GM21381 (cell line): Measurements from ENCODE around the gene RND3.

Source experiments
- ATAC-seq: cut with Tn5 transposase; IDR thresholded peaks from one replicate; pipeline ENCODE4 v1.9.1; 2021; ENCODE audit warnings: mild to moderate bottlenecking, moderate library complexity; ENCODE audit not compliant: unreplicated experiment

The RND3 gene

DNA sequence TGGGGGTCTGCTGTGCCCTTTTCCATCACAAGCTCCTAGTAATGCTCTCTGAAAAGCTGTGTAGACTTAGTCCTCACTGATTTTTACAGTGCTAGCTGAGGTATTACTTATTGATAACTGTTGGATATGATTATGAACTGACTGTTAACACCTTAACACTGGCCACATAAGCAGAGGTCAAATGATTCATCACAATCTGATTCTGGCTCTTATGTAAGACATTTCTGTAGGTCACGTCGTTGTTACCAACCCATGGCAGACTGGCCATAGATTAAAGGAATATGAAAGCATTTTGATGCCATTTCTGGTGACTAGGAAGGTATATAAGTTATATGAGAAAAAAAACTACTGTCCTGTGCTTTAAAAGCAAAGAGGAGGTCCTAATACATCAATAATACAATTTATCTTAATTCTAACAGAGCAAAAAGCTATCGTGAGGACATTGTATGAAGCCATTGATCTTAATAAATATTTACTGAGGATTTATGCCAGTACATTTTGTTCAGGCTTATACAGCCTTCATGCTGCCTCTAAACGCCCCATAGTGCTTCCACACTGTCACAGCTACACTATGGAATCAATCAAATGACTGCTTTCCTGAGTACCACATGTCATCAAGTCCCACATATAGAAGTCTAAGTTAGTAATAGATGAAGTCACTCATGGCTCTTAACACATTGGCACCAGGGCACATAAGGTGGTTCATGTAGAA is 6.9 kb upstream of the RND3 start:
- no peak for ATAC-seq

DNA sequence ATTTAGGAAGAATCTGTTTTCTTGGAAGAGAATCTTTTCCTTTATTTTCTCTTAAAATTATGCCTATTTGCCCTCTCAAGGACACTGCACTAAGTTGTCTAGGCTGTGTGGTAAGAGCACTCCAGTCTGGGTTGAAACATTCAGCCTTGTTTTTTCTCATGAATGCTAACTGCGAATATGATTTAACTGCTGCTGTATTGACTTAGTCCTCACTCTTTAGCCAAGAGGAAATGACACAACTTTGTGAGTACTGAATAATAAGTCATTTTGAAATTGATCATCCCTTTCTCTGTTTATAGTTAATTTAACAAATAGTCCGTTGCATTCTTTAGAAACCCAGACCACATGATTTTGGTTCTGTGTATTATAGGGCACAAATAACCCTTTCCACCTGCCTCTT is 4.5 kb upstream of the RND3 start:
- ATAC-seq: no peak

DNA sequence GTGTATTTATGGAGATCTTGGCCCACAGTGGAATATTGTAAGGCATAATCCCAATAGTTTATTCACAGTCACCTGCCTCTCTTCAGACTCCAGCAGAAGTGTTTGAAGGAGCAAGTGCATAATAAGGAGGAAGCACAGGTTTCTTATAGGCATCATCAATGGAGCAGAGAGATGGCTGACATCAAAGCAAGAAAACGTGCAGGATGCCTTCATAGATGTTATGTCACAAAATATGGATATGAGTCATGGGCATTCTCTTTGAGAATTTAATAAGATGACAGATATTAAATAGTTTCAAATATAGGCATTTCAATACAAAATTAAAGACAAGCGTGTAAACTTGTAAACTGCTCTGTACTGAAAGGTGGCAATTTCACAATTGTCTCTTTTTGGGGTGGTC is 4.0 kb upstream of the RND3 start:
- ATAC-seq: no peak

DNA sequence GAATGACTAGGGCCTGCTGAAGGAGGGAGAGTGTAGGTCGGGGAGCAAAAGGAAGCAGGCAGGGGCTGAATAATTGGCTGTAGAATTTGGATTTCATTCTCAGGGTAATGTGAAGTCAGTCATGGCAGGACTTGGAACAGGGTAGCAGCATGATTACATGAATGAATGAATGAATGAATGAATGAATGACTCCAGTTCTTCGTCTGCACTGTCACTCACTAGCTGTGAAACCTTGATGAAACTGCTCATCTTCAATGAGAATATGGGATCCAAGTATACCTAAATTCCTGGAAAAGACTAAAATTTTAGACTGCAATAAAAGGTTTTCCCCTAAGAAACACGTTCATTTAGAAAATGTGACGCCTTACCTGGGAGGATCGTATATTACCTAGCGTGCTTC is 3.0 kb upstream of the RND3 start:
- ATAC-seq: no peak

- no peak for ATAC-seq
Observed at GRCh38 chr2:150486539-150487484, 655 bp downstream of the RND3 start.

GRCh38 chr2:150485871-150486538 is 1.5 kb downstream of the RND3 start:
- no peak for ATAC-seq

DNA sequence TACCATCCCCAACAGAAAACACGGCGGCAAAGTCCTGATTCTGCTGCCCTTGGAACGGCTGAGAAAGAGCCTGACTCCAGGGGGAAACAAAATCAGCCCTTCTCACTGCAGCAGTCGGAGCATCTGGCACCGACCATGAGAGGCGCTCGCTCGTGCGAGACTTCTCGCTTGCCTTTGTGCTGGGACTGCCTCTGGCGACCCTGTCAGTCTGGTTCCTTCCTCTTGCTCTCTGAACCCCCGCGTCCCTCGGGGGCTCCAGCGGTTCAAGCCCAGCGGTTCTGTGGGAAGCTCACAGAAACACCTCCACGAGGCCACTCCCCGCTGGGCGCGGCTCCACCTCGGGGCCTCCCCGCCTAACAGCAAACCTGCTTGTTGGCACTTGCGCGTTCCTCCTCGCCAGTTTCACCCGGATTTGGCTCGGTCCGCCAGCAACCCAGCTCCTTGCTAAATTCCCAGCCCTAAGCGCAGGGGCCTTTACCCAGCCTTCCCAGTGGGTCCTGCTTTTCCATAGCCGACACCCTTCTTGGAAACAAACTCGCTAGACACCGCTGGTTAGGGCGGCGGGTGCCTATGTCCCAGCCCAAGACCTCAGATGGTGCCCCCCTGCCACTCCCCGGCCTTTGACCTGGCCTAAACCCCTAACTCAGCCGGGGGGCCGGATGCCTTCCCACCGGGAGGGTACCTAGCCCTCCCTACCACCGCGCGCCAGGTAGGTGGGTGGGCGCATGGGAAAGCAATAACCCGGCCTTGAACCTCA is 2.2 kb downstream of the RND3 start:
- ATAC-seq: no peak

DNA sequence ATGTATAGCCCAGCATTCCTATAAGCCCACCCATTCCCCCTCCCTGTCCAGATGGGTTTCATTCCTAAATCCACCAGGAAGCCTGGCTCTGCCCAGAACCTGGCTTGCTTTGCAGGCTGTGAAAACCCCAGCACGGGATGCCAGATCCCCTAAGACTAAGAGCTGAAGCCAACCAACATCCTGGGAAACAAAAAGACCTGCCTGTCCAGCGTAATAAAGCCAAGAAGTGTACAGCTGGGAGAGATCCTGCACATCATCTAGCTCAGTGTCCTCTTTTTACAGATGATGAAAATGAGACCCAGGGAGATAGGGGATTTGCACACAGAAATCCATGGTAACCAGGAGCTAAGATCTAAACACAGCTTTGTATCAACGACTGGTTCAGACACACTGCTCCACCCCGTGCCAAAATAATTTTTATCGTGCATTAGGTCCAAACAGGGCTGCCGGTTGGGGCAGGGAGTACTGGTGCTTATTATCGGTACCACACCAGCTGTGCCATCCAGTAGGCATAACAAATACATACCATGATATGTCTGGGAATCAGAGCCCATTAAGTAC is 2.9 kb downstream of the RND3 start:
- no peak for ATAC-seq

GRCh38 chr2:150484006-150484405 is 3.5 kb downstream of the RND3 start:
- no peak for ATAC-seq

- no peak for ATAC-seq
Observed at GRCh38 chr2:150483532-150483931, 3.9 kb downstream of the RND3 start.

DNA sequence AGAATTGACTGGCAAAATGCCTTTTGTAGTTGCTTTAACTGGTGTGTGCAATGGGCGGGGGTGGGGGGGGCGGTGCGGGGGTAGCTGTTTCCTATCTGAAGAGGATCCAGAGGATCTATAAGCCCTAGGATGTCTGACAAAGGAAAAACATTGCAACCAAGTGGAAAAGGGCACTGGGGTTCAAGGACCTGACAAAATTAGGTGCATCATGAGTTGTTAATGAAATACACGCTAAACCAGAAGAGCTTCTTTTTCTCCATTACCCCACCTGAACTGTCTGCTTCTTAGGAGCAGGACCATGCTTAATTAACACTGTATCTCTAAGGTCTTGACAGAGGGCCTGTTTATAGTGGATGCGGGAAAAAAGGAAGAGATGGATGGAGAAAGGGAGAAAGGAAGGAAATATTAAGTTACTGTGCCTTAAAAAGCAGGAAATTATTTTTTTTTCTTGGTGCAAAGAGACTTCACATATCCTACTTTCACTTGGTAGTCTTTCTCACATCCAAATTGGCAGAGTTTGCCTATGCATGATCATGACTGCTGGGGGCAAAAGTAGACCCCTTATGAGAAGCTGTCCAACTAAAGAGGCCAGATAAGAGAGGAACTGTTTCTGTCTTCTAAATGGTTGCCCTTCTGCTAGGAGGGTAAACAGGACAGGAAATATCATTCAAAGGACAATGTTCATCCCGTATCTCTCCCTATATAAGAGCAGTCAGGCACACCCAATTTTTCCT is 4.6 kb downstream of the RND3 start:
- ATAC-seq: no peak

DNA sequence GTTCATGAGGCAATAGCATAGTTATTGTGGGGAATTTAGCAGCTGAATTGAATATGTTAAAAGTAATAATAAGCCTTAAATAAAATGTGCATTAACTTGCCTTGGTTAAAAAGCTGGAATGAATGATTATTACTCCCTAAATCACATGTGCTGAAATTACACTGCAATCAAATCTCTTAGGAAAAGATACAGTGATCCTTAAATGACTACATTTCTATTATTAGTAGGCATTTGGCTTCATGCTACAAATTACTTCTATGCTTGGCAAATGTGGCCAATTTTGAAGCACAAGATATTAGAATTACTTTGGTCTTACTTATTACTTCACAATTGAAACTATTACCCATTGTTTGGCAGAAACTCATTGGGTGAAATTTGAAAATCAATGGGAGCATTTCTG is 5.4 kb downstream of the RND3 start:
- no peak for ATAC-seq

DNA sequence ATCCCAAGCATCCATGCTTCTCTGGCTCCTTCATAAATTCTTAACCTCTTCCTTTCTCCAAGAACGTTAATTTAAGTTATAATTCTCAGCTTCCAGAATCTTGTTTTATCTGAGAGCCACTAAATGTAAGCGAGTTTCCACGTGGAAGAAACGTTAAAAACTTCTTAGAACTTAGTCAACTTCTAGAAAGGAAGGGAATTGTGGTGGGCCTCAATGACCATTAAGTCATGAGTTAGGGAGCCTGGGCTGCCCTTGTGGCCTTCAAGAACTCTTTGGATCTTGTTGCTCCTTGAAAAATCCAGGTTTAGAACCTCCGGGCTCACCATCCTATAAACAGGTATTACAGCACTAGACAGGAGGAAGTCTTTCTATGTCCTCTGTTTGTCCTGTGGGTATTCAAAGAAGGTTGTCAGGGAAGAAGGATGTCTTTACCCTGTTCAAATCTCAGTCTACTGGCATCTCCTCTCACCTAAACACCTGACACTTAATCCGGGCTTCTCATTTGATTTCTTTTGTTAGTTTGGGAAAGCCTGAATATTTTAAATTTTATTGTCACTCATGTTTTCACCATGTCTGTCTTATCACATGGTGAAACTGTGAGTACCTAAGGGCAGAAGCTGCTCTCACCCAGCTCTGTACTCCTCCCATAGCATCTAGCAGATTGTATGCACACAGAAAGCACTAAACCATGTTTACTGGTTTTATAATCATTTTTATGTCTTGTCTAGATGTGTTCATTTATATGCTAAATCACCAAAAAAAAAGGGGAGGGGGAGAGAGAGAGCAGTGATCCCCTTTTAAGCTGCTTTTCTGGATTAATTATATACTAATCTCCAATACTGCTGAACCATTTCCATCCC is 6.3 kb downstream of the RND3 start:
- no peak for ATAC-seq

- no peak for ATAC-seq
Observed at GRCh38 chr2:150480241-150480640, 7.2 kb downstream of the RND3 start.

DNA sequence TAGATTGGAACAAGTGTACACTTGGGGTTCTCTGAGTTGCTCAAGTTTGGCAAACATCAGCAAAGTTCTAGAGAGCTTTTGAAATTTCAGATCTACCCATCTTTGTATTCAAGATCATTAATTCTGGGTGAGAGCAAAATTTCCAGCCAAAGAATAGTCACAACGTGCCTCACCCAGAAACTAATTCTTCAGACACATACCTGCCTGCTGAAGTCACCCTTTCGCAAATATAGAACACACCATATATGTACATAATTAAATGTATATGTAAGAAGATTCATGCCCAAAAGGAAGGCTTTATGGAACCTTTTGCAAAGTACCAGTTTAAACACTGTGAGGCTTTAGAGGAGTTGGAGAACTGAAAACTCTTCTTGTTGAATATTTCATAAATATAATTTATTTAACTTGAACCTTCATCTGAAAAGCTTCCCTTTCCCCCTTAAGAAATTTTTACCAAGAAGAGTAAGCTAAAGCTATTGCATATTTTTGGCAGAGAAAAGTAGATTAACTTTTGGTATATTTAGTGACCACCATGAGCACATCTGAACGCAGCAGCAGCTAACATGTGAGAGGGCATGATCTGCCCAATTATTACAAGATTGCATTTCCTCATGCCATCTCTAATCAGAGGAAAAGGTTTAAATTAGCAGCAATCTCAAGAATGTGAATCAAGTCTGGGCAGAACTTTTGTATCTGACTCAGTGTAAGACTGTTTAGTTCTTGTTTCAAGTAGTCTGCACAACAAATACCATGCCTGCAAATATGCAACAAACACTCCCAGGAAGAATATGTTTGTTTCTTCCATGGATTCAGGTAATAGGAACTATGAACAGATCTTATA is 8.2 kb downstream of the RND3 start:
- ATAC-seq: no peak

DNA sequence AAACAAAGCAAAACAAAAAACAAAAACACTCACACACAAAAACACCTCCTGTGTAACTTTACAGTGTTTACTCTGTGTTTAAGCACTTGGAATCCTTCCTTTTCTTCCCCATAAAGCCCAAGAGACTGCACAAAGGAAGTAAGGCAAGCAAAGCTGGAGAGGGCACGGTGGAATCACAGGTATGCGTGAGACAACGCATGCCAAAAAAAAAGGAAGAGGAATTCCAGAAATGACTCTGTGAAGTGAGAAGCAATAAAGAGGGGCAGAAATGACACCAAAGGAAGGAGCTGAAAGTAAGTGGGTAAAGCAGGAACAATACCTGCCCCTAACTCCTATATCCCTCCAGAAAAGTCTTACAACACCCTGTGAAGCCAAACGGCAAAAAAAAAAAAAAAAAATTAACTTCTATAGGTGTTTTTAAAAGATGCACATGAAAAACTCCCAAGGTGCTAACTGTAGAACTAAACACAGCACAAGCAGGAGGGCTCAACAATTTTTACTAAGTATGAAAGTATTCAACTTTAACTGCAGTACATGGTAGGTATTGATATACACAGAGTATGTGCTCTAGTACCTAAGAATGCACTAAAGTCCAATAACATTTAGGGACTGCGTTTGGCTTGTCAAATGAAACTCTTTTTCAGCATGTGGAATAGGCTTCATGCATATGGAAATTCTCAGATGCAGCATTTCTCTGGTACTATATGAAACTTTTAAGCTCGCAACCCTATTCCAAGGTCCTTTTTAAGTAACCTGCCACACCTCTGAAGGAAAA is 9.1 kb downstream of the RND3 start:
- ATAC-seq: no peak

DNA sequence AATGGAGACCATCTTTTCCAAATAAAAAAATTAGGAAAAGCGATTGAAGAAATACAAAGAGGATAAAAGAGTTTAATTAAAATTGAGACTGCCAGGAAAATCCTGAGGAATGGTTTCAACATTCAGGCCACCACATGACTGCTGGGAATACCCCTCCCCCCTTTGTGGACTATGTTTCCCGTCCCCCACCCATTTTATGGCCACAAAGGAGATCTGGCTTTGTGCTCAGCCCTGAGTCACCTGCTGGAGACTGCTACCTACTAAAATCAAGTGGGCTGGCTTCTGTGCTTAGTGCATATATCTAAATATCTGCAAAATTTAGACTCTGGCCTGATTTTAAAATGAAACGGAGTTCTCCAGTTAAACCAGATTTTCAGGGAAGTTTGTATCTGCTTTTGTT is 10.1 kb downstream of the RND3 start:
- ATAC-seq: no peak
